Measurements from ENCODE around the gene CBR1.

DNA sequence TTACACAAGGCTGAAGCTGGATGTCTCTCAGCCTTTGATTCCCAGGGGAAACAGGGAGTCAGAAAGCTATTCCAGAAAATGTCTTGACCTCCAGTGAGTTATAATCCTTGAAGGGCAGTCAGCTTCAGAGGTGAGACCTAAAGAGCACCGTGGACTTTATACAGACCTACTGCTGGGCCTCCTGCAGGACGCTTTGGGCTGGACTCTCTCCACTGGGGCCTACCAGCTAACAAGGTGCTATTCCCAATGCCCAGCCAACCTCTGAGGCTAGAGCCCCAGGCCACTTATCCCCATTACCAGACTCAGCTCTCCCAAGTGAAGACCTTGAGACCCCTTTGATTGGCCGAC, 16.1 kb upstream of the CBR1 start:
- no peak for TF ChIP-seq BHLHE40 (IDR thresholded peaks at IDR 0.05; ENCODE audit: borderline replicate concordance)
- TF ChIP-seq NFRKB (IDR thresholded peaks at IDR 0.05) = no peak
- TF ChIP-seq FOXK2 (IDR thresholded peaks at IDR 0.05) = no peak
- TF ChIP-seq SUZ12 (IDR thresholded peaks at IDR 0.05) = no peak
